Epithelial cell of esophagus (primary cell): Measurements from ENCODE around the gene TKT.

Source experiments
- DNase-seq: peaks from one replicate; pipeline ENCODE4 v3.0.0; 2010; ENCODE audit warnings: low read depth
- H3K4me3 ChIP-seq: 2 replicates; pipeline ENCODE4 v1.5.1; 2011; ENCODE audit warnings: mild to moderate bottlenecking, low read length, control low read depth
- TF ChIP-seq, protein P1 (sequence below): IDR thresholded peaks from 2 replicates; pipeline ENCODE4 v1.5.1; 2011; ENCODE audit warnings: low read depth, mild to moderate bottlenecking, low read length, control low read depth, inconsistent platforms; ENCODE audit not compliant: insufficient read depth; ENCODE audit errors: missing control alignments

Gene TKT

GRCh38 chr3:53195602-53196574, 59.9 kb downstream of the TKT start:
- TF ChIP-seq, protein P1, sequence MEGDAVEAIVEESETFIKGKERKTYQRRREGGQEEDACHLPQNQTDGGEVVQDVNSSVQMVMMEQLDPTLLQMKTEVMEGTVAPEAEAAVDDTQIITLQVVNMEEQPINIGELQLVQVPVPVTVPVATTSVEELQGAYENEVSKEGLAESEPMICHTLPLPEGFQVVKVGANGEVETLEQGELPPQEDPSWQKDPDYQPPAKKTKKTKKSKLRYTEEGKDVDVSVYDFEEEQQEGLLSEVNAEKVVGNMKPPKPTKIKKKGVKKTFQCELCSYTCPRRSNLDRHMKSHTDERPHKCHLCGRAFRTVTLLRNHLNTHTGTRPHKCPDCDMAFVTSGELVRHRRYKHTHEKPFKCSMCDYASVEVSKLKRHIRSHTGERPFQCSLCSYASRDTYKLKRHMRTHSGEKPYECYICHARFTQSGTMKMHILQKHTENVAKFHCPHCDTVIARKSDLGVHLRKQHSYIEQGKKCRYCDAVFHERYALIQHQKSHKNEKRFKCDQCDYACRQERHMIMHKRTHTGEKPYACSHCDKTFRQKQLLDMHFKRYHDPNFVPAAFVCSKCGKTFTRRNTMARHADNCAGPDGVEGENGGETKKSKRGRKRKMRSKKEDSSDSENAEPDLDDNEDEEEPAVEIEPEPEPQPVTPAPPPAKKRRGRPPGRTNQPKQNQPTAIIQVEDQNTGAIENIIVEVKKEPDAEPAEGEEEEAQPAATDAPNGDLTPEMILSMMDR = peak; percentile 92
- no peak overlapping the region for H3K4me3 ChIP-seq
- DNase-seq = peak; percentile 35

GRCh38 chr3:53195066-53195450, 60.8 kb downstream of the TKT start:
- no peak overlapping the region for H3K4me3 ChIP-seq
- DNase-seq = no peak
- TF ChIP-seq, protein P1 = no peak

GRCh38 chr3:53194210-53195065, 61.4 kb downstream of the TKT start:
- no peak for DNase-seq
- no peak overlapping the region for H3K4me3 ChIP-seq
- TF ChIP-seq, protein P1 = no peak

DNA sequence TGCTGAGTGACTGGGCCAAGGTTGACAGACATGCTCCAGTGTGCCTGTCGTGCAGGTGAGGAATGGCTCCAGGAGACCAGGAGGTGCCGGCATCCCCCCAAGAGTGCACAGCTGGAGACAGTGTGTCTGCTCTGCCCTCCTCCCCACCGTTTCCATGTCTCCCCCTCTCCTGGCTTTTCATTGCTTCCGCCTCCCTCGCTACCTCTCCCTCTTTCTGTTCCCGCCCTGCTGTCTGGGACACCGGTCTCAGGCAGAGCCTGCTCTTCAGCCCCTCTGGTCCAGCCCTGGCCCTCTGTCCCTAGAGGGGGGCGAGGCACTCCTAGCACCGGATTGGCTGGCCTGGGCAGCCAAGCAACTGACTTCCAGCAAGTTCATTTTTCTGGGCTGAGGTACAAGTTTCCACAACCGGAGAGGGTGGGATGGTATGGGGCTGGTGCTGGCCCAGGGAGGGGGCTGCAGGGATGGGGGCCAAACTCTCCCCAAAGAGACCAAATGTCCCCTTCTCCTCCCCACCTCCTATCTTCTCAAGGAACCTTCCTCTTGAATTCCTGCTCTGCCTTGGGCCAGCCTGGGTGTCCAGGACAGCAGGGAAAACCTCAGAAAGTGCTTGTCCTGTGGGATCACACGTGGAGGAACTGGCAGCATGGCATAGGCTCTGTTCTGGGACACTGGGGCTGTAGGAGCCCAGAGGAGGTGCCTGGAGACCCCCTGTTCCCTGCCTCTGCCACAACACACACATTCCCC, 62.2 kb downstream of the TKT start:
- TF ChIP-seq, protein P1 = no peak
- DNase-seq = no peak
- no peak overlapping the region for H3K4me3 ChIP-seq

GRCh38 chr3:53192608-53193007, 63.2 kb downstream of the TKT start:
- peak; percentile 55 for DNase-seq
- no peak overlapping the region for H3K4me3 ChIP-seq
- TF ChIP-seq, protein P1 = no peak

GRCh38 chr3:53191836-53192480, 63.9 kb downstream of the TKT start:
- H3K4me3 ChIP-seq = no peak overlapping the region
- TF ChIP-seq, protein P1 = no peak
- no peak for DNase-seq
